Neutrophil (primary cell): ENCODE data around the gene BLCAP.

ENCODE experiments used
- H3K27ac ChIP-seq: fragments of 200-600 bp; sonication (generic); 2 replicates; pipeline ENCODE4 v1.5.1; 2016; ENCODE audit warnings: mild to moderate bottlenecking, moderate library complexity
- H3K27me3 ChIP-seq: fragments of 200-600 bp; sonication (generic); 2 replicates; pipeline ENCODE4 v1.6.0; 2016; ENCODE audit warnings: mild to moderate bottlenecking
- H3K36me3 ChIP-seq: fragments of 200-600 bp; sonication (generic); 2 replicates; pipeline ENCODE4 v1.5.1; 2017
- H3K4me1 ChIP-seq, 2 experiments: fragments of 200-600 bp in 1 of 2; sonication (generic) in 1 of 2; 1 replicate in 1 of 2; 2 replicates in 1 of 2; pipeline versions ENCODE4 v1.5.1 to v1.6.1; 2013 to 2016; ENCODE audit warnings: low read depth in 1 of 2, low read length in 1 of 2, mild to moderate bottlenecking in 1 of 2, moderate library complexity in 1 of 2; ENCODE audit not compliant: control insufficient read depth in 1 of 2, insufficient read depth in 1 of 2
- H3K4me3 ChIP-seq, 2 experiments: fragments of 200-600 bp in 1 of 2; sonication (generic) in 1 of 2; 1 replicate in 1 of 2; 2 replicates in 1 of 2; pipeline ENCODE4 v1.5.1; 2013 to 2016; ENCODE audit warnings: low read depth in 1 of 2, low read length in 1 of 2, mild to moderate bottlenecking in 1 of 2, moderate library complexity in 1 of 2
- H3K9me3 ChIP-seq: fragments of 200-600 bp; sonication (generic); 2 replicates; pipeline ENCODE4 v1.5.1; 2016
- TF ChIP-seq, protein P1 (sequence below): fragments of 200-600 bp; sonication (generic); IDR thresholded peaks from 2 replicates; pipeline ENCODE4 v1.5.1; 2016; ENCODE audit warnings: antibody characterized with exemption

The BLCAP gene

DNA sequence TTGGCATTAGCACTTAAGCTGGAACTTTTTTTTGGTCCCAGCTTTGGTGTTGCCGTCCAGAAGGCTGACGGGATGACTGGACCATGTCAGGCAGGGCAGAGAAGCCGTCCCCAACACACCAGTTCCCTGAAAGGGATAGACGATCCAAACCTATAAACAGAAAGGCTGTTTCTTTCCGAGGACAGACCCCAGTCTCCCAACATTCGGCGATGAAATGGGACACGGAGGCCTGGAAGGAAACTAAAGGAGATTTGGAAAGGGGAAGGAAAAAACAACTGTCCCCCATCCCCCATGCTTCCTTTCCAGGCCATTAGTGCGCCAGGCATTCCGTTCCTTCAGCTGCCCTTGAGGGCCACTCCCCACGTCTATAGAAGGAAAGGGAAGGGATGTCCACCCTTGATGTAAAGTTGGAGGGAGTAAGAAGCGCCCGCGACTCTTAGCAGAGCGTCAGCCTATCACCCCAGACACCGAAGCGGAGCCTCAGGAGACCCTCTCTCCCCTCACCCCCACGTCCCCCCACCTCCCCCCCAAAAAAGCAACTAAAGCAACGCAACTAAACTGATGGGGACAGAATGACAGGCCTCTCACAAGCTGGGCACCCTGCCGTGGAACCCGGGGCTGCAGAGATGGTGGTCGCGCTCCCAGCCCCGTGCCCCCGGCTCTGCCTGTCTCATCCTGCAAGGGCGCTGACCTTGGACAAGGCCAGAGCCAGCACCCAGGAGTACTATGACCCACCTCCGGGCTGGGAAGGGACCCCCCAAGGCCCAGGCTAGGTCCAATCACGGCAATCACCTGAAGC is 638 bp downstream of the BLCAP start:
- no peaks in the 10 kb centered on the region for H3K9me3 ChIP-seq
- peak overlapping the region; percentile 91 to 98 for H3K4me3 ChIP-seq
- H3K27me3 ChIP-seq = peaks cover 14% of the 10 kb centered on the region
- H3K4me1 ChIP-seq = peaks cover 26% of the 10 kb centered on the region in 2 experiments
- H3K36me3 ChIP-seq = no peaks in the 10 kb centered on the region
- peak overlapping the region; percentile 90 for H3K27ac ChIP-seq
- TF ChIP-seq, protein P1, sequence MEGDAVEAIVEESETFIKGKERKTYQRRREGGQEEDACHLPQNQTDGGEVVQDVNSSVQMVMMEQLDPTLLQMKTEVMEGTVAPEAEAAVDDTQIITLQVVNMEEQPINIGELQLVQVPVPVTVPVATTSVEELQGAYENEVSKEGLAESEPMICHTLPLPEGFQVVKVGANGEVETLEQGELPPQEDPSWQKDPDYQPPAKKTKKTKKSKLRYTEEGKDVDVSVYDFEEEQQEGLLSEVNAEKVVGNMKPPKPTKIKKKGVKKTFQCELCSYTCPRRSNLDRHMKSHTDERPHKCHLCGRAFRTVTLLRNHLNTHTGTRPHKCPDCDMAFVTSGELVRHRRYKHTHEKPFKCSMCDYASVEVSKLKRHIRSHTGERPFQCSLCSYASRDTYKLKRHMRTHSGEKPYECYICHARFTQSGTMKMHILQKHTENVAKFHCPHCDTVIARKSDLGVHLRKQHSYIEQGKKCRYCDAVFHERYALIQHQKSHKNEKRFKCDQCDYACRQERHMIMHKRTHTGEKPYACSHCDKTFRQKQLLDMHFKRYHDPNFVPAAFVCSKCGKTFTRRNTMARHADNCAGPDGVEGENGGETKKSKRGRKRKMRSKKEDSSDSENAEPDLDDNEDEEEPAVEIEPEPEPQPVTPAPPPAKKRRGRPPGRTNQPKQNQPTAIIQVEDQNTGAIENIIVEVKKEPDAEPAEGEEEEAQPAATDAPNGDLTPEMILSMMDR = no peak

DNA sequence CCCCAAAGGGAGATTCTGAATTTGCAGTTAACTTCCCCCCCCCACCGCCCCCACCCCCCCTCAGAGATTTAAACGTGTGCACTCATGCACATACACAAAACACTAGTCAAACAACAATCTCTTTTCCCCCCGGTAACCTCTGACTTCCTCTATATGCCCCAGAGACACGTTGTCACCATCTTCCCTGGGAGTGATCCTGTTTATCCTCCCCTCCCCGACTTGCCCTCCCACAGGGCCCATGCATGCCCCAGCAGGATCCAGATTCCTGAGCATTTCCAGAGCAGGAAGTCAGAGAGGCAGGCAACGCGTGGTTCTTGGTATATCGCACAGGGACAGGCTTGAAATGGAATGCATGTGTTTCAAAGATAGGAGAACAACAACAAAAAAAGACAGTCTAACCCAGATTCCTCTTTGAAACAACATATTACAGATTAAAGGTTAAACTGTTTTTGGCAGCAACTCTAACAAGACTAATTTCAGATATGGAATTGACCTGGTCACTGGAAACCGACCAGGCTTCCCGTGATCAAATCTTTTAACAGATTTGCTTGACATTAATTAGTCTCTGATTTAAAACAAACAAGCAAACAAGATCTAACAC is 1.3 kb downstream of the BLCAP start:
- Histone ChIP-seq H3K4me1 (peaks cover 30 to 31% of the 10 kb centered on the region in 2 experiments), H3K27me3 (peaks cover 21% of the 10 kb centered on the region), H3K27ac (peak overlapping the region; percentile 90), H3K36me3 (no peaks in the 10 kb centered on the region), H3K4me3 (peak overlapping the region; percentile 91 to 98), H3K9me3 (peaks cover 3% of the 10 kb centered on the region)
- TF ChIP-seq, protein P1 = no peak

DNA sequence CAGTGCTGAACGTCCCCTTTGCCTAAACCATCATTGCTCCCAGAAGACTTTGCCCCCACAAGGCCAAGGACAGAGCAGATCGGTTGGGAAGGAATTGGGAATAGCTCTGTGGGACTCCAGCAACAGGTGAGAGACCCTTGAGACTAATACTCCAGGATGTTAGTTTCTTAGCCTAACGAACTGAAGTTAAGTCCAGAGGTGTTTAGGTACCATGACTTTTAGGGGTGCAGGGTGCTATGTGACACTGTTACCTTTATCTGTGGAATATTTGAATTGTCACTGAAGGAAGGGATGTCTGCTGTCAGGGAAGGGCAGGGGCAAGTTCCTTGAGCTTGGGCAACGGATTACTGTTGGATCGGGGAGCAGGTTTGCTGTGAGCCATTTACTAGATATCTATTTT is 1.9 kb downstream of the BLCAP start:
- H3K27ac ChIP-seq = no peak overlapping the region
- TF ChIP-seq, protein P1 = no peak
- H3K36me3 ChIP-seq = no peaks in the 10 kb centered on the region

DNA sequence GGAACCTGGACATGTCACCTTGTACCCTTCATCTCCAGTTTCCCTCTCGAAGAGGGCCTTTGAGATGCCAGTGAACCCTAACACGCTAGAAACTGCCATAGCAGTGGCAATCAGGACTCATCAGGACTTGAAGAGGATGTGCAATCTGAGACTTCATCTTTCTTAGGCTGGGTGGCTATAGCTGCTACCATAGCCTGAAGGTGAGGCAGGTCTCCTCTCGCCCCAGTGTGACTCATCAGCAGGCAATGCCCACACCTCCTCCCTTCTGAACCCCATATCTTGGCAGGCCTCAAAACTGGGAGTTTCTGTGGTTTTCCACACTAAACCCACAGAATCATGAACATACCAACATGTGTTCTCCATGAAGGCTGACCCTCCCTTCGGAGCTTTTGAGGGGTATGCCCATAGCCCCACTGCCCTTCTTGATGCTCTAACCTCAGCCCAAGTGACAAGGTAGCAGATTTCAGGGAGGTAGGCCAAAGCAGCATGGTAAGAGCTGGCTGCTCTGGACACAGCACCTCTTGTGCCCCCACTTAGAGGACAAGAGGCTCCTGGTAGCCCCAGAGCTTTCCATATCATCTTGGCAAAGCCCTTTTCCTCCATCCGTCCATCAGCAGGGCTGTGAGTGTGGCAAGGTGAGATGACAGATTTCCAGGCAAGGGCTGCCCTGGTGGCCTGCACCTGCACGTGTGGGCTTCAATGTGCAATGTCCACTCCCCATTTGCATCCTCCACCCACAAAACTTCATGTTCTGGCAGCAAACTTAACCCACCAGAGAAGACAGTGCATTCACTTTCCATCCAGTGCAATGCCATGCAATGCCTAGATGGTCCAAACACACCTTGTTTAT is 2.6 kb downstream of the BLCAP start:
- Histone ChIP-seq H3K4me3 (no peak overlapping the region), H3K4me1 (peaks cover 35 to 36% of the 10 kb centered on the region in 2 experiments), H3K27me3 (peaks cover 33% of the 10 kb centered on the region), H3K27ac (no peak overlapping the region), H3K36me3 (no peaks in the 10 kb centered on the region), H3K9me3 (peaks cover 6% of the 10 kb centered on the region)
- TF ChIP-seq, protein P1 = no peak

More for the DNA sequence above, 1.9 kb downstream of the BLCAP start:
- no peak overlapping the region for H3K4me3 ChIP-seq
- peaks cover 26% of the 10 kb centered on the region for H3K27me3 ChIP-seq
- peaks cover 6% of the 10 kb centered on the region for H3K9me3 ChIP-seq
- peaks cover 35 to 36% of the 10 kb centered on the region in 2 experiments for H3K4me1 ChIP-seq

DNA sequence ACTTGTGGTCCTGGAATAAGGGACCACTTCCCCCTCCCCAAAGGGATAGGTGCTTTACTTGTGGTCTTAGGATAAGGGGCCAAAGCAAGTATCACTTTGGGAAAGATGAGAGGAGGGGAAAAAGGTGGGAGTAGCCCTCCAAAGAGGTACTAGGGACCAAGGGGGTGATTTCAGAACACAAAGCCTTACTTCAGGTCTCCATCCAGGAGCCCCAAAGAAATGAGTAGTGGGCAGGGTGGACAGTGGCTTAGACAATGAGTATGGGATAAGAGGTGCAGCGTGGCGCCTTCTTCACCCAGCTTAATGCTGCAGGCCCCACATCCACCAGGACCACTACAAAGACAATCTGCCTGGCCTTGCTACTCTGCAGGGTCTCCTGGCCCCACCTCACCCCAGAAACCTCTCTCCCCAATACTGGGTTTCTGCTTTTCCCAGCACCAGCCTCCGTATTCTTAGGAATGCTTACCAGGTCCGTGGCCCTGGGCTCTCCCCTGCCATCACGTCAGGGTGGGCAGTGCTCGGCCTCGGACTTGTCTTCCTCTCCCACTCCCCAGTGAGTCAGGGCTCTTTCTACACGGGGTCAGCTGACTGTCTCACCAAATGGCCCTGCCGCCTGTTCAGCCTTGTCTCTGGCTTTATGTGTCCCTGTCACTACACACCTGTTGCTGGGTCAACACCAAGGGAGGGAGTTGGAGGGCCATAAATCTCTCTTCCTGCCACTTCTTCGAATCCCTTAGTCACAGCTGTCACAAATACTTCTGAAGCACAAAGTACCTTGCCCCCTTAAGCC is 3.6 kb downstream of the BLCAP start:
- peaks cover 6% of the 10 kb centered on the region for H3K9me3 ChIP-seq
- H3K27me3 ChIP-seq = peaks cover 34% of the 10 kb centered on the region
- peaks cover under 1% of the 10 kb centered on the region for H3K36me3 ChIP-seq
- H3K4me1 ChIP-seq = peaks cover 35 to 36% of the 10 kb centered on the region in 2 experiments
- TF ChIP-seq, protein P1 = no peak
- no peak overlapping the region for H3K27ac ChIP-seq
- H3K4me3 ChIP-seq = no peak overlapping the region
